ENCODE data around the gene ADAT1. TPM values are rescaled to one million over a fixed set of nuclear protein-coding genes. Genes with fewer than 3 reads are reported as not detected.

Gene ADAT1
- total and polyA plus RNA-seq, 12 donors: 18.0 to 191 (median 46.6) TPM

GRCh38 chr16:75566758-75567255 lies 56.3 kb downstream of the ADAT1 start:
- Histone ChIP-seq H3K27ac (peak overlapping the region in 4 of 5 donors; percentile 48 to 80 (median 76)), H3K4me1 (replicated peaks in 1 of 2) (peaks cover 27 to 49% of the 10 kb centered on the region in 2 donors), H3K27me3 (no peaks in the 10 kb centered on the region), H3K36me3 (replicated peaks in 1 of 2) (peaks cover 0 to 36% of the 10 kb centered on the region in 2 donors), H3K4me3 (peak overlapping the region; percentile 63 to 100 (median 84)), H3K9me3 (replicated peaks in 1 of 3) (no peaks in the 10 kb centered on the region)
- 1 to 3% (median 1%) methylated on average over 19 to 32 of the region's 32 CpGs for WGBS, 4 donors
- DNase-seq: peak; percentile 23 to 58 (median 33)
- intact Hi-C loops (cut with DNase I): no loop called here
- TF ChIP-seq CTCF (IDR thresholded peaks at IDR 0.05) (no peak), POLR2A (IDR thresholded peaks at IDR 0.05) (no peak)

- Histone ChIP-seq H3K9me3 (replicated peaks in 1 of 3) (no peaks in the 10 kb centered on the region), H3K27ac (peak within 1 kb of the TSS; percentile 27 to 80 (median 75)), H3K27me3 (no peaks in the 10 kb centered on the region), H3K36me3 (replicated peaks in 1 of 2) (peaks cover 0 to 33% of the 10 kb centered on the region in 2 donors), H3K4me3 (peak within 1 kb of the TSS; percentile 63 to 100 (median 84)), H3K4me1 (replicated peaks in 1 of 2) (peaks cover 27 to 44% of the 10 kb centered on the region in 2 donors)
- peak; percentile 67 to 89 (median 84) for DNase-seq
- intact Hi-C loops (cut with DNase I): no loop called here
- no peak for TF ChIP-seq CTCF (IDR thresholded peaks at IDR 0.05)
- TF ChIP-seq POLR2A (IDR thresholded peaks at IDR 0.05): peak; percentile 40 to 80
- 0 to 1% (median 0%) methylated on average over 12 to 69 of the region's 69 CpGs for WGBS, 4 donors
Measured at GRCh38 chr16:75566040-75566757, 56.9 kb downstream of the ADAT1 start, which contains the start of gene GABARAPL2. TSS of gene GABARAPL2 (plus strand) at chr16:75566379. CDS start at chr16:75566487, 108 bp downstream.

- Histone ChIP-seq H3K9me3 (replicated peaks in 1 of 3) (no peaks in the 10 kb centered on the region), H3K27ac (peak overlapping the region in 2 of 5 donors; percentile 75 to 78), H3K4me1 (replicated peaks in 1 of 2) (peaks cover 26 to 39% of the 10 kb centered on the region in 2 donors), H3K27me3 (no peaks in the 10 kb centered on the region), H3K36me3 (replicated peaks in 1 of 2) (peaks cover 0 to 30% of the 10 kb centered on the region in 2 donors), H3K4me3 (peak overlapping the region; percentile 58 to 100 (median 84))
- intact Hi-C loops (cut with DNase I): no loop called here
- 19 to 22% (median 21%) methylated on average over 15 of the region's 15 CpGs for WGBS, 4 donors
- no peak for DNase-seq
- TF ChIP-seq POLR2A (IDR thresholded peaks at IDR 0.05): no peak
Measured at GRCh38 chr16:75565640-75566039, 57.4 kb downstream of the ADAT1 start.

- TF ChIP-seq POLR2A (IDR thresholded peaks at IDR 0.05) (no peak), CTCF (IDR thresholded peaks at IDR 0.05) (no peak)
- 51 to 53% (median 52%) methylated on average over 10 of the region's 10 CpGs for WGBS, 4 donors
- Histone ChIP-seq H3K4me3 (no peak overlapping the region), H3K9me3 (replicated peaks in 1 of 3) (no peaks in the 10 kb centered on the region), H3K27ac (no peak overlapping the region), H3K36me3 (replicated peaks in 1 of 2) (no peaks in the 10 kb centered on the region), H3K27me3 (no peaks in the 10 kb centered on the region), H3K4me1 (replicated peaks in 1 of 2) (peaks cover 4 to 9% of the 10 kb centered on the region in 2 donors)
- intact Hi-C loops (cut with DNase I): no loop called here
- DNase-seq: no peak
Measured at GRCh38 chr16:75559564-75560372, 63.3 kb downstream of the ADAT1 start.
